ENCODE data around the gene ACVR2B.

Gene ACVR2B

GRCh38 chr3:38465588-38466154, 12.0 kb downstream of the ACVR2B start:
- no peak overlapping the region for H3K4me3 ChIP-seq (ENCODE audit: severe bottlenecking)
- no peaks in the 10 kb centered on the region for H3K4me1 ChIP-seq (ENCODE audit: insufficient read depth, poor library complexity, severe bottlenecking)
- ATAC-seq (ENCODE audit: low read depth) (no peak), DNase-seq (ENCODE audit: low spot score) (no peak)
- peaks cover 7% of the 10 kb centered on the region for H3K9me3 ChIP-seq (ENCODE audit: severe bottlenecking)
- no peaks in the 10 kb centered on the region for H3K27me3 ChIP-seq (ENCODE audit: insufficient read depth, poor library complexity, severe bottlenecking)
- H3K36me3 ChIP-seq (ENCODE audit: low read depth) = no peaks in the 10 kb centered on the region
- TF ChIP-seq, protein P1, sequence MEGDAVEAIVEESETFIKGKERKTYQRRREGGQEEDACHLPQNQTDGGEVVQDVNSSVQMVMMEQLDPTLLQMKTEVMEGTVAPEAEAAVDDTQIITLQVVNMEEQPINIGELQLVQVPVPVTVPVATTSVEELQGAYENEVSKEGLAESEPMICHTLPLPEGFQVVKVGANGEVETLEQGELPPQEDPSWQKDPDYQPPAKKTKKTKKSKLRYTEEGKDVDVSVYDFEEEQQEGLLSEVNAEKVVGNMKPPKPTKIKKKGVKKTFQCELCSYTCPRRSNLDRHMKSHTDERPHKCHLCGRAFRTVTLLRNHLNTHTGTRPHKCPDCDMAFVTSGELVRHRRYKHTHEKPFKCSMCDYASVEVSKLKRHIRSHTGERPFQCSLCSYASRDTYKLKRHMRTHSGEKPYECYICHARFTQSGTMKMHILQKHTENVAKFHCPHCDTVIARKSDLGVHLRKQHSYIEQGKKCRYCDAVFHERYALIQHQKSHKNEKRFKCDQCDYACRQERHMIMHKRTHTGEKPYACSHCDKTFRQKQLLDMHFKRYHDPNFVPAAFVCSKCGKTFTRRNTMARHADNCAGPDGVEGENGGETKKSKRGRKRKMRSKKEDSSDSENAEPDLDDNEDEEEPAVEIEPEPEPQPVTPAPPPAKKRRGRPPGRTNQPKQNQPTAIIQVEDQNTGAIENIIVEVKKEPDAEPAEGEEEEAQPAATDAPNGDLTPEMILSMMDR (IDR thresholded peaks at IDR 0.05; ENCODE audit: poor library complexity, severe bottlenecking) = no peak
- H3K27ac ChIP-seq (ENCODE audit: poor library complexity, severe bottlenecking) = no peak overlapping the region

DNA sequence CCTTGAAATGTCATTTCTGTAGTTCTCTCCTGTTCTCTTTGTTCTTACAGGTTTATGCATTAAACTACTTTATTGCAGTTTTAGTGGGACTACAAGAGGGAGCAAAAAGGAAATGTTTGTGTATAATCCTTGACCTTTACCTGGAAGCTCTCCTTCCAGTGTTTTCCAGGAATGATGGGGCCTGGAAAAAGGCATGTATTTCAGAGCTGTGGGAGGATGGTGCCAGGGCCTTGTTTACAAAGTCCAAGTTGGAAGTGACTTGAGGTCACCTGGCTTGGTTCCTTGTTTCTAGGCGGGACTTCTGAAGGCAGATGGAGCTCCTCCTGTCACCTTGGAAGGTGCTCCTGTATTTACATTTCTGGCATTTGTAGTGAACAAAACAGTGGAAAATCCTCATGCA, 15.1 kb downstream of the ACVR2B start:
- H3K4me1 ChIP-seq (ENCODE audit: insufficient read depth, poor library complexity, severe bottlenecking) = no peaks in the 10 kb centered on the region
- no peak for ATAC-seq (ENCODE audit: low read depth)
- no peak for DNase-seq (ENCODE audit: low spot score)
- no peaks in the 10 kb centered on the region for H3K36me3 ChIP-seq (ENCODE audit: low read depth)
- no peak overlapping the region for H3K4me3 ChIP-seq (ENCODE audit: severe bottlenecking)
- no peaks in the 10 kb centered on the region for H3K27me3 ChIP-seq (ENCODE audit: insufficient read depth, poor library complexity, severe bottlenecking)
- H3K27ac ChIP-seq (ENCODE audit: poor library complexity, severe bottlenecking) = no peak overlapping the region
- peaks cover 7% of the 10 kb centered on the region for H3K9me3 ChIP-seq (ENCODE audit: severe bottlenecking)
- TF ChIP-seq, protein P1 (IDR thresholded peaks at IDR 0.05; ENCODE audit: poor library complexity, severe bottlenecking) = no peak

DNA sequence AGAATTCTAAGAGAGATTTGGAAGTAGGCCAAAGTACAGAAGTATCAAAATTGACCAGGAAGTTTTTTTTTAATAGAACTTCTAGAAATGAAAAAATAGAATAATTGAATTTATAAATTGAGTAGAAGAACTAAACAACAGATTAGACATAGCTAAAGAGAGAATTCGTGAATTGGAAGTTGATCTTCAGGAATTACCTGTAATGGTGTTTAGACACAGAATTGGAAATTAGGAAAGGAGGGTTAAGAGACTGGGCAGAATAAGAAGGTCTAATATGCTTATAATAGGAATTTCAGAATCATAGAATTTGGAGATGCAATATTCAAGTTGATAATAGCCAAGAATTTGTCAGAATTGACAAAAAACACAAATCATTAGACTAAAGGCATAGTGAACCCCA, 16.2 kb downstream of the ACVR2B start:
- H3K27me3 ChIP-seq (ENCODE audit: insufficient read depth, poor library complexity, severe bottlenecking) = no peaks in the 10 kb centered on the region
- no peak for DNase-seq (ENCODE audit: low spot score)
- H3K27ac ChIP-seq (ENCODE audit: poor library complexity, severe bottlenecking) = no peak overlapping the region
- ATAC-seq (ENCODE audit: low read depth) = no peak
- no peaks in the 10 kb centered on the region for H3K36me3 ChIP-seq (ENCODE audit: low read depth)
- H3K9me3 ChIP-seq (ENCODE audit: severe bottlenecking) = peaks cover 7% of the 10 kb centered on the region
- TF ChIP-seq, protein P1 (IDR thresholded peaks at IDR 0.05; ENCODE audit: poor library complexity, severe bottlenecking) = no peak
- no peaks in the 10 kb centered on the region for H3K4me1 ChIP-seq (ENCODE audit: insufficient read depth, poor library complexity, severe bottlenecking)
- H3K4me3 ChIP-seq (ENCODE audit: severe bottlenecking) = no peak overlapping the region

DNA sequence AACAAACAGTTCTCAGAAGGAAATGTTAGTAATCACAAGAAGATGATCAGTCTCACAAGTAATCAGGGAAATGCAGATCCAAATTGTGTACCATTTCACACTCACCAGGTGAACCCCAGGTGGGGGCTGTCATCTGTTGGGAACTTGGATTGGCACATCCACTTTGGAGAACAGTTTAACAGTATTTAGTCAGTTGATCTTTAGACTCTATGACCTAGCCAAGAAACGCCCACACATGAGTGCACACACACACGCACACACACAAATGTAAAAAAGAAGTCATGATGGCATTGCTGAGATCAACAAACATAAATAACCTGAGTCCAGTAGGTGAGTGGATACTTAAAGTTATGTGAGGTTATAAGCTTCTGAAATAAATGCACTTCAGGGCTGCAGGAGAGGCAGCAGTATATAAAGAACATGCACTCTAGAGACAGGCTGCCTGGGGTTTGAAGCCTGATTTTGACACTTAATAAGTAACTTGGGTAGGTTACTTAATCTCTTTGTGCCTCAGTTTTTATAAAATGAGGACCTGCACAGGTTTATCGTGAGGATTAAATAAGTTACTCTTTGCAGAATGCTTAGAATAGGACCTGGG, 17.7 kb downstream of the ACVR2B start:
- Histone ChIP-seq H3K4me1 (ENCODE audit: insufficient read depth, poor library complexity, severe bottlenecking) (no peaks in the 10 kb centered on the region), H3K9me3 (ENCODE audit: severe bottlenecking) (peaks cover 7% of the 10 kb centered on the region), H3K27me3 (ENCODE audit: insufficient read depth, poor library complexity, severe bottlenecking) (no peaks in the 10 kb centered on the region), H3K4me3 (ENCODE audit: severe bottlenecking) (no peak overlapping the region), H3K36me3 (ENCODE audit: low read depth) (no peaks in the 10 kb centered on the region), H3K27ac (ENCODE audit: poor library complexity, severe bottlenecking) (no peak overlapping the region)
- TF ChIP-seq, protein P1 (IDR thresholded peaks at IDR 0.05; ENCODE audit: poor library complexity, severe bottlenecking) = no peak
- DNase-seq (ENCODE audit: low spot score) (no peak), ATAC-seq (ENCODE audit: low read depth) (no peak)

DNA sequence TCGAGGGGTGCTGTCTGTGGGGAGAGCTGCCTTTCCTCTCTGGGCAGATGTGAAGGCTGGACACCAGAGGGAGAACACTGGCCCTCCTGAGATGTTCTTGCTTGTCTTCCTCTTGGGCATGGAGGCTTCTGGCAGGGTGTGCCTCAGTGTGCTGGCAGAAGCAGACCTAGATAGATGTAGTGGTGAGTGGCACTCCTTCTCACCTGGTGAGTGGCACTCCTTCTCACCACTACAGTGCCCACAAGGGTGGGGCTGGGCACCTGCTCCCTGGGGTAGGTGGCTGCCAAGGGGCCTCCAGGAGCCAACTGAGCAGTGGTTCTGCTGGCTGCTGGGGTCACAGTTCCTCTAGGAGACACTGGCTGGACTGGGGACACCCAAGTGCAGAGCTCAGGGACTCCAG, 18.7 kb downstream of the ACVR2B start:
- Histone ChIP-seq H3K27ac (ENCODE audit: poor library complexity, severe bottlenecking) (no peak overlapping the region), H3K4me3 (ENCODE audit: severe bottlenecking) (no peak overlapping the region), H3K4me1 (ENCODE audit: insufficient read depth, poor library complexity, severe bottlenecking) (no peaks in the 10 kb centered on the region), H3K9me3 (ENCODE audit: severe bottlenecking) (peaks cover 7% of the 10 kb centered on the region), H3K36me3 (ENCODE audit: low read depth) (no peaks in the 10 kb centered on the region), H3K27me3 (ENCODE audit: insufficient read depth, poor library complexity, severe bottlenecking) (no peaks in the 10 kb centered on the region)
- ATAC-seq (ENCODE audit: low read depth) (no peak), DNase-seq (ENCODE audit: low spot score) (no peak)
- TF ChIP-seq, protein P1 (IDR thresholded peaks at IDR 0.05; ENCODE audit: poor library complexity, severe bottlenecking) = no peak
